GM21576 (cell line): ENCODE data around the gene HAL.

Experiments used
- ATAC-seq: cut with Tn5 transposase; IDR thresholded peaks from one replicate; pipeline ENCODE4 v1.9.1; 2021; ENCODE audit warnings: mild to moderate bottlenecking, moderate library complexity; ENCODE audit not compliant: unreplicated experiment

HAL gene

GRCh38 chr12:95942524-95943329 lies 53.4 kb downstream of the HAL start, which contains the start of gene CCDC38:
Gene CCDC38, minus strand, starts transcription at chr12:95942614. Its CDS starts 6,105 bp downstream, at chr12:95936509.
- peak; percentile 97 for ATAC-seq

GRCh38 chr12:95942101-95942523 lies 54.0 kb downstream of the HAL start:
- no peak for ATAC-seq

GRCh38 chr12:95940514-95940913 lies 55.6 kb downstream of the HAL start:
- ATAC-seq, result no peak
